Measurements from ENCODE around the gene CCDC47. TPM values are rescaled to one million over a fixed set of nuclear protein-coding genes. Genes with fewer than 3 reads are reported as not detected.
"Not testable (repeated sequence)": the region's sequence is repeated elsewhere in the genome, so short reads cannot be mapped to it uniquely, and the experiment has no call there.

CCDC47 gene
- total RNA-seq, 1 experiment from 2014 or later: 80.5 TPM

DNA sequence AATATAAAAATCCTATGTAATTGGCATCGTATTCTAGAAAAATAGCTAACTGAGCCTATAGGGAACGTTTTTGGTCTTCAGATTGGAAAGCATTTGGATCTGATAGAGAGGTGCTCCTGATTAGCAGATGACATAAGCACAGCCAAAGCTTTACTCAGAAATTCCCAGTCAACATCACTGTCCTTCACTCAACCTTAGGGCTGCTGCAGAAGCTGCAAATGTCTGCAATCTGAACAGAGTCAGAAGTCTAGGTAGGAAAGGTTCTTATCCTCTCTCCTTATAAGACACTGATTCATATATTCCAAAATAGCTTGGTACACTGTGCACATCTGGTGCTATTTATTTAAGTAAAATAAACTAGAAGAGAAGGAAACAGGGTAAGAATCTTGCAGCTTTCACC, 51.0 kb downstream of the CCDC47 start:
- H3K27ac Mint-ChIP-seq (ENCODE audit: unreplicated experiment): no peak overlapping the region
- H3K4me3 Mint-ChIP-seq (ENCODE audit: low read depth, unreplicated experiment): no peak overlapping the region
- H3K36me3 Mint-ChIP-seq (ENCODE audit: insufficient read depth, unreplicated experiment): no peaks in the 10 kb centered on the region
- TF ChIP-seq, protein P1, sequence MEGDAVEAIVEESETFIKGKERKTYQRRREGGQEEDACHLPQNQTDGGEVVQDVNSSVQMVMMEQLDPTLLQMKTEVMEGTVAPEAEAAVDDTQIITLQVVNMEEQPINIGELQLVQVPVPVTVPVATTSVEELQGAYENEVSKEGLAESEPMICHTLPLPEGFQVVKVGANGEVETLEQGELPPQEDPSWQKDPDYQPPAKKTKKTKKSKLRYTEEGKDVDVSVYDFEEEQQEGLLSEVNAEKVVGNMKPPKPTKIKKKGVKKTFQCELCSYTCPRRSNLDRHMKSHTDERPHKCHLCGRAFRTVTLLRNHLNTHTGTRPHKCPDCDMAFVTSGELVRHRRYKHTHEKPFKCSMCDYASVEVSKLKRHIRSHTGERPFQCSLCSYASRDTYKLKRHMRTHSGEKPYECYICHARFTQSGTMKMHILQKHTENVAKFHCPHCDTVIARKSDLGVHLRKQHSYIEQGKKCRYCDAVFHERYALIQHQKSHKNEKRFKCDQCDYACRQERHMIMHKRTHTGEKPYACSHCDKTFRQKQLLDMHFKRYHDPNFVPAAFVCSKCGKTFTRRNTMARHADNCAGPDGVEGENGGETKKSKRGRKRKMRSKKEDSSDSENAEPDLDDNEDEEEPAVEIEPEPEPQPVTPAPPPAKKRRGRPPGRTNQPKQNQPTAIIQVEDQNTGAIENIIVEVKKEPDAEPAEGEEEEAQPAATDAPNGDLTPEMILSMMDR (IDR thresholded peaks at IDR 0.05; ENCODE audit: unreplicated experiment): no peak
- no TSS peak for BruUV-seq (replicated peaks)
- H3K4me1 Mint-ChIP-seq (ENCODE audit: low read depth, unreplicated experiment): no peaks in the 10 kb centered on the region
- H3K9me3 Mint-ChIP-seq (ENCODE audit: low read depth, unreplicated experiment): no peaks in the 10 kb centered on the region
- DNase-seq: no peak
- CTCF ChIA-PET: no interaction called here
- no peaks in the 10 kb centered on the region for H3K27me3 Mint-ChIP-seq (ENCODE audit: unreplicated experiment)
- intact Hi-C loops (cut with micrococcal nuclease; ENCODE audit: unreplicated experiment): no loop called here

DNA sequence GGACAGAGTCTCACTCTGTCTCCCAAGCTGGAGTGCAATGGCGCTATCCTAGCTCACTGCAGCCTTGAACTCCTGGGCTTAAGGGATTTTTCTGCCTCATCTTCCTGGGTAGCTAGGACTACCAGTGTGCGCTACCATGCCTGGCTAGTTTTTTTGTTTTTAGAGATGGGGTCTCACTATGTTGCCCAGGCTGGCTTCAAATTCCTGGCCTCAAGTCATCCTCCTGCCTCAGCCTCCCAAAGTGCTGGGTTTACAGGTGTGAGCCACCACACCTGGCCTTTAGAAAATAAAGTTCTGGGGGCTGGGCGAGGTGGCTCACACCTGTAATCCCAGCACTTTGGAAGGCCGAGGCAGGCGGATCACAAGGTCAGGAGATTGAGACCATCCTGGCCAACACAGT, 53.2 kb downstream of the CCDC47 start:
- H3K27me3 Mint-ChIP-seq (ENCODE audit: unreplicated experiment); DNase-seq; BruUV-seq (replicated peaks); H3K27ac Mint-ChIP-seq (ENCODE audit: unreplicated experiment); H3K4me1 Mint-ChIP-seq (ENCODE audit: low read depth, unreplicated experiment); H3K4me3 Mint-ChIP-seq (ENCODE audit: low read depth, unreplicated experiment); H3K9me3 Mint-ChIP-seq (ENCODE audit: low read depth, unreplicated experiment); H3K36me3 Mint-ChIP-seq (ENCODE audit: insufficient read depth, unreplicated experiment); CTCF ChIA-PET; intact Hi-C loops (cut with micrococcal nuclease; ENCODE audit: unreplicated experiment): not testable (repeated sequence)

DNA sequence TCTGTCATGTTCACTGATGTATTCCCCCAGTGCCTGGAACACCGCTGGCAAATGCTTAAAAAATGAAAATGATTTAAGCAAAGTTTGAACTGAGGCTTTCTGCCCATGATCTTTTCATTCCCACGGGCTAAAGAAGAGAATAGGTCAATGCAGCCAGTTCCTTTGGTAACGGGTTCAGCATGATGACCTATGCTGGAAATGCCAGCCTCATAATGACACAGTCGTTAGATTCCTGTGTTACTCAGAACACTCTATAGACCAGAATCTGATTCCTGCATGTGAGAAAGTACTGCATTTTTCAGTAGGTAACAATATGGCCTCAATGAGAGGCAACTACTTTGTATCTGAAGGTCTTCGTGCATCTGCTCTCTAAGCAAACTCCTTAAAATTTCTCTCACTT, 54.4 kb downstream of the CCDC47 start:
- Mint-ChIP-seq H3K4me1 (ENCODE audit: low read depth, unreplicated experiment) (no peaks in the 10 kb centered on the region), H3K27ac (ENCODE audit: unreplicated experiment) (no peak overlapping the region)
- no peak for DNase-seq

DNA sequence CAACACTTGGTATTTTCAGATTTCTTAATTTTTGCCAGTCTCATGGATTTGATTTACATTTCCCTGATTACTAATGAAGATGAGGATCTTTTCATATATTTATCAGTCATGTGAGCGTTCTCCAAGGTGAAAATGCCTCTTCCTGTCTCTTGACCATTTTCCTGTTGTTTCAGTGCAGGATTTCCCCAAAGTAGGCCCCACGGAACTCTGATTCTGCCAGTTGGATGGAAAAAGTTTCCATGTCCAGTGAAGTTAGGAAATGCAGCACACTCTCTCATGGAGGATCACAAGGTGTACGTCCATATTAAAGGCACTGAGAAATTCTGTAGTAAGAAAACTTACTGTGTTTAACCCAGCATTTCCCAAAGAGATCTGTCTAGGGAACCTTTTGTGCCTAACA, 57.0 kb downstream of the CCDC47 start:
- no peaks in the 10 kb centered on the region for H3K36me3 Mint-ChIP-seq (ENCODE audit: insufficient read depth, unreplicated experiment)
- H3K27me3 Mint-ChIP-seq (ENCODE audit: unreplicated experiment): no peaks in the 10 kb centered on the region
- H3K27ac Mint-ChIP-seq (ENCODE audit: unreplicated experiment): no peak overlapping the region
- no TSS peak for BruUV-seq (replicated peaks)
- no peaks in the 10 kb centered on the region for H3K9me3 Mint-ChIP-seq (ENCODE audit: low read depth, unreplicated experiment)
- CTCF ChIA-PET: interaction anchor here (0.7 kb wide), 1 partner anchor 31 kb away, joined by 4 read pairs; no protein-coding TSS in a partner anchor
- DNase-seq: no peak
- intact Hi-C loops (cut with micrococcal nuclease; ENCODE audit: unreplicated experiment): no loop called here
- no peaks in the 10 kb centered on the region for H3K4me1 Mint-ChIP-seq (ENCODE audit: low read depth, unreplicated experiment)
- TF ChIP-seq, protein P1 (IDR thresholded peaks at IDR 0.05; ENCODE audit: unreplicated experiment): no peak
- H3K4me3 Mint-ChIP-seq (ENCODE audit: low read depth, unreplicated experiment): no peak overlapping the region

More for the DNA sequence above, 54.4 kb downstream of the CCDC47 start:
- no peak overlapping the region for H3K4me3 Mint-ChIP-seq (ENCODE audit: low read depth, unreplicated experiment)
- no peaks in the 10 kb centered on the region for H3K27me3 Mint-ChIP-seq (ENCODE audit: unreplicated experiment)
- no peaks in the 10 kb centered on the region for H3K9me3 Mint-ChIP-seq (ENCODE audit: low read depth, unreplicated experiment)
- TF ChIP-seq, protein P1 (IDR thresholded peaks at IDR 0.05; ENCODE audit: unreplicated experiment): no peak
- CTCF ChIA-PET: no interaction called here
- no TSS peak for BruUV-seq (replicated peaks)
- H3K36me3 Mint-ChIP-seq (ENCODE audit: insufficient read depth, unreplicated experiment): no peaks in the 10 kb centered on the region
- intact Hi-C loops (cut with micrococcal nuclease; ENCODE audit: unreplicated experiment): no loop called here

DNA sequence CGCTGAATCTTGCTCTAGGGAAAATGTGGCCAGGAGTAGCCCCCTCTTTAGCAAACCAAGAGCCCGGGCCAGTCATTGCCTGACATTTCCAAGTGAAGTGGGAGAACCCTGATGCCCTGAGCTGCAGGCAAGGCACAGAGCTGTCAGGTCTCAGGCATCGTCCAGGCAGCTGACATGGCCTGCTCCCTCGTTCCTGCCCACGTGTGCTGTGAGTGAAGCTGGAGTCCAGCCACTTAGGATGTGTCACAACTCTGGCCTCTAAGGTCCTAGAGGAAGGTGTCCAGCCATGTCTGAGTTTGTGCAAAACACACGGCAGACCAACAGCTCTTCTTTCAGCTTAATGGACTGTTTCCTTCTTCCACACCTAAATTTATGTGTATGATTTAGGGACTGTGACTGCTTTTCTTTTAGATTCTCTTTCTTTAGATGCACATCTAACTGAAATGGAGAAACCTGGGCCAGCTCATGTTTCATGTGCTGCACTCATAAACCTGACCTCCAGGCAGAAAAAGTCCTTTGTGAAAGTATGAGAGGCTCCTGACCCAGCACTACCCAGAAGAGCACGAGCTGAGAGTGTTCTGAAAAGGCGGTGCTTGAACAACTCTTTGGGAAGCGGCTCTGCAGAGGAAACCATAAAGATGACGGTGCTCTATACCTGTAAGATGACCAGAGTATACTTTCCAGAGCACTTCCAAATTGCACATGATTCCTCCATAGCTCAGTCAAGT, 58.7 kb downstream of the CCDC47 start:
- Mint-ChIP-seq H3K4me1 (ENCODE audit: low read depth, unreplicated experiment) (no peaks in the 10 kb centered on the region), H3K27ac (ENCODE audit: unreplicated experiment) (no peak overlapping the region), H3K4me3 (ENCODE audit: low read depth, unreplicated experiment) (no peak overlapping the region), H3K9me3 (ENCODE audit: low read depth, unreplicated experiment) (no peaks in the 10 kb centered on the region), H3K36me3 (ENCODE audit: insufficient read depth, unreplicated experiment) (no peaks in the 10 kb centered on the region), H3K27me3 (ENCODE audit: unreplicated experiment) (no peaks in the 10 kb centered on the region)
- DNase-seq: no peak
- intact Hi-C loops (cut with micrococcal nuclease; ENCODE audit: unreplicated experiment): no loop called here
- CTCF ChIA-PET: no interaction called here
- TF ChIP-seq, protein P1 (IDR thresholded peaks at IDR 0.05; ENCODE audit: unreplicated experiment): no peak
- no TSS peak for BruUV-seq (replicated peaks)
